Keratinocyte (primary cell): ENCODE measurements around the gene ZBTB44. TPM values are rescaled to one million over a fixed set of nuclear protein-coding genes. Genes with fewer than 3 reads are reported as not detected.

Source experiments
- DNase-seq: peaks from one replicate; pipeline ENCODE4 v3.0.0-alpha.2; 2011; ENCODE audit warnings: low read depth, missing footprints, low spot score
- FAIRE-seq: peaks from 2 replicates; lab custom pipeline; 2011; peaks lifted over from hg19 to GRCh38; lab: Jason Lieb, UNC
- H2AFZ ChIP-seq: 2 replicates; pipeline ENCODE4 v1.6.0; 2012; ENCODE audit warnings: low read length, control low read depth, inconsistent platforms; ENCODE audit not compliant: control insufficient read depth
- H3K27ac ChIP-seq: 2 replicates; pipeline ENCODE4 v1.5.1; 2011; ENCODE audit warnings: low read length; ENCODE audit not compliant: control insufficient read depth, insufficient read depth
- H3K27me3 ChIP-seq: 3 replicates; pipeline ENCODE4 v1.6.0; 2011; ENCODE audit warnings: low read length; ENCODE audit not compliant: control insufficient read depth, insufficient read depth; ENCODE audit errors: extremely low read depth
- H3K36me3 ChIP-seq, 2 experiments: 2 replicates in 1 of 2; 3 replicates in 1 of 2; pipeline ENCODE4 v1.5.1; 2011; ENCODE audit warnings: low read length in 2 of 2, mild to moderate bottlenecking in 1 of 2; ENCODE audit not compliant: control insufficient read depth in 2 of 2, insufficient read depth in 2 of 2; ENCODE audit errors: extremely low read depth in 1 of 2
- H3K4me1 ChIP-seq: 3 replicates; pipeline ENCODE4 v1.5.1; 2011; ENCODE audit warnings: low read length; ENCODE audit not compliant: control insufficient read depth, insufficient read depth; ENCODE audit errors: extremely low read depth
- H3K4me2 ChIP-seq: 3 replicates; pipeline ENCODE4 v1.6.0; 2011; ENCODE audit warnings: low read depth, low read length; ENCODE audit not compliant: control insufficient read depth, insufficient read depth; ENCODE audit errors: extremely low read depth
- H3K4me3 ChIP-seq, 3 experiments: fragments of 200-600 bp in 1 of 3; sonication (generic) in 1 of 3; 2 replicates in 2 of 3; 3 replicates in 1 of 3; pipeline ENCODE4 v1.5.1; 2011 to 2016; ENCODE audit warnings: low read length in 3 of 3, mild to moderate bottlenecking in 3 of 3, control low read depth in 2 of 3, inconsistent platforms in 1 of 3, low read depth in 1 of 3, mixed read lengths in 1 of 3, mixed run types in 1 of 3, moderate library complexity in 1 of 3; ENCODE audit not compliant: control insufficient read depth in 2 of 3, insufficient read depth in 2 of 3; ENCODE audit errors: extremely low read depth in 1 of 3
- H3K79me2 ChIP-seq: 2 replicates; pipeline ENCODE4 v1.6.0; 2012; ENCODE audit warnings: low read length; ENCODE audit not compliant: control insufficient read depth, insufficient read depth
- H3K9ac ChIP-seq: 3 replicates; pipeline ENCODE4 v1.6.0; 2011; ENCODE audit warnings: low read length; ENCODE audit not compliant: control insufficient read depth, insufficient read depth; ENCODE audit errors: extremely low read depth
- H3K9me1 ChIP-seq: 3 replicates; pipeline ENCODE4 v1.6.0; 2011; ENCODE audit warnings: low read length; ENCODE audit not compliant: control insufficient read depth, insufficient read depth; ENCODE audit errors: extremely low read depth
- H3K9me3 ChIP-seq: 2 replicates; pipeline ENCODE4 v1.5.1; 2012; ENCODE audit warnings: low read depth, low read length; ENCODE audit not compliant: control insufficient read depth
- H4K20me1 ChIP-seq: 3 replicates; pipeline ENCODE4 v1.6.0; 2011; ENCODE audit warnings: low read length; ENCODE audit not compliant: control insufficient read depth, insufficient read depth; ENCODE audit errors: extremely low read depth
- EZH2 ChIP-seq: IDR thresholded peaks from one replicate; pipeline ENCODE4 v1.6.1; 2012; ENCODE audit warnings: inconsistent platforms, mild to moderate bottlenecking, low read length, moderate library complexity
- dilution Hi-C: fragments of 300-500 bp; cut with MboI; formaldehyde crosslinking; loops from one replicate; pipeline ENCODE4 v1.7.0; 2020; ENCODE audit warnings: low sequenced_read_pairs; ENCODE audit not compliant: extremely low pct_ligation_motif_present
- polyA plus RNA-seq, 5 experiments: library from polyadenylated mRNA; depleted of rRNA in 3 of 5; stranded (reverse) in 3 of 5; stranded (forward) in 1 of 5; unstranded in 1 of 5; fragments of >200 nt; gene quantifications; 1 replicate in 1 of 5; 2 replicates in 3 of 5; 3 replicates in 1 of 5; pipeline versions ENCODE4 v1.2.1 to v1.2.3, GENCODE V29; 2011 to 2012; ENCODE audit warnings: missing spikeins in 2 of 5, low read depth in 1 of 5, low replicate concordance in 1 of 5
- TF ChIP-seq, protein P1 (sequence below), 3 experiments: IDR thresholded peaks in 1 of 3; conservative IDR thresholded peaks in 1 of 3; optimal IDR thresholded peaks in 1 of 3; 2 replicates in 2 of 3; 3 replicates in 1 of 3; pipeline versions ENCODE3 to v1.5.1; 2011; ENCODE audit warnings: low read length in 3 of 3, mild to moderate bottlenecking in 3 of 3, moderate library complexity in 2 of 3, control low read depth in 1 of 3, inconsistent platforms in 1 of 3; ENCODE audit not compliant: insufficient read depth in 2 of 3; ENCODE audit errors: extremely low read depth in 1 of 3

The ZBTB44 gene
- polyA plus RNA-seq, 1 donor (not counting 4 experiments of a cell fraction or from before 2014, with no cell fraction given) = 16.8 TPM

- Histone ChIP-seq H3K4me2 (no peak overlapping the region), H3K4me3 (no peak overlapping the region), H3K27ac (no peak overlapping the region), H3K79me2 (no peaks in the 10 kb centered on the region), H3K9ac (no peak overlapping the region), H3K4me1 (peaks cover 2% of the 10 kb centered on the region), H4K20me1 (no peaks in the 10 kb centered on the region), H3K27me3 (no peaks in the 10 kb centered on the region), H2AFZ (no peak overlapping the region), H3K36me3 (peaks cover 31 to 46% of the 10 kb centered on the region in 2 experiments), H3K9me1 (no peaks in the 10 kb centered on the region), H3K9me3 (no peaks in the 10 kb centered on the region)
- FAIRE-seq (no peak), DNase-seq (no peak)
- no peak for TF ChIP-seq EZH2
- dilution Hi-C loops = no loop called here
These were observed 114.9 kb downstream of the ZBTB44 start for GRCh38 chr11:130199792-130200191.

DNA sequence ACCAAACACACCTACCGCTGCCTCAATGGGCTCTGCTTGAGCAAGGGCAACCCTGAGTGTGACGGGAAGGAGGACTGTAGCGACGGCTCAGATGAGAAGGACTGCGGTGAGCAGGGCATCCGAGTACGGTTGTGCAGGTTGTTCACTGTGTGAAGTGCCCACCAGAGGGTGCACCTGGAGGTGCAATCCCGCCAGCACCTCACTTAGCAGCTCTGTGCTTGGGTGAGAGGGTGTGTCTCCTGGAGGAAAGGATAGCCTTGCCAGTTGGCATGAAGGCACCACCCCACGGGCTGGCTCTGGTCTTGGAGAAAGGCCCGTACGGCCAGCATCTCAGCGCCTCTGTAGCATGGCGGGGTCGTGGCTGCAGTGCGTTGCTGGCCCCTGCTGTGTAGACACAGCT is 115.8 kb downstream of the ZBTB44 start:
- no peak overlapping the region for H3K27ac ChIP-seq
- H4K20me1 ChIP-seq = no peaks in the 10 kb centered on the region
- no peak overlapping the region for H3K4me3 ChIP-seq
- no peak overlapping the region for H2AFZ ChIP-seq
- TF ChIP-seq, protein P1, sequence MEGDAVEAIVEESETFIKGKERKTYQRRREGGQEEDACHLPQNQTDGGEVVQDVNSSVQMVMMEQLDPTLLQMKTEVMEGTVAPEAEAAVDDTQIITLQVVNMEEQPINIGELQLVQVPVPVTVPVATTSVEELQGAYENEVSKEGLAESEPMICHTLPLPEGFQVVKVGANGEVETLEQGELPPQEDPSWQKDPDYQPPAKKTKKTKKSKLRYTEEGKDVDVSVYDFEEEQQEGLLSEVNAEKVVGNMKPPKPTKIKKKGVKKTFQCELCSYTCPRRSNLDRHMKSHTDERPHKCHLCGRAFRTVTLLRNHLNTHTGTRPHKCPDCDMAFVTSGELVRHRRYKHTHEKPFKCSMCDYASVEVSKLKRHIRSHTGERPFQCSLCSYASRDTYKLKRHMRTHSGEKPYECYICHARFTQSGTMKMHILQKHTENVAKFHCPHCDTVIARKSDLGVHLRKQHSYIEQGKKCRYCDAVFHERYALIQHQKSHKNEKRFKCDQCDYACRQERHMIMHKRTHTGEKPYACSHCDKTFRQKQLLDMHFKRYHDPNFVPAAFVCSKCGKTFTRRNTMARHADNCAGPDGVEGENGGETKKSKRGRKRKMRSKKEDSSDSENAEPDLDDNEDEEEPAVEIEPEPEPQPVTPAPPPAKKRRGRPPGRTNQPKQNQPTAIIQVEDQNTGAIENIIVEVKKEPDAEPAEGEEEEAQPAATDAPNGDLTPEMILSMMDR (optimal IDR thresholded peaks at IDR 0.05 in 1 of 3, IDR thresholded peaks at IDR 0.05 in 1 of 3, conservative IDR thresholded peaks at IDR 0.05 in 1 of 3; ENCODE audit: extremely low read depth in 1 of 3, insufficient read depth in 2 of 3, low read length in 3 of 3) = peak in 1 of 3 experiments; percentile 26
- TF ChIP-seq EZH2 = no peak
- no peaks in the 10 kb centered on the region for H3K9me1 ChIP-seq
- no peak overlapping the region for H3K9ac ChIP-seq
- no peak for DNase-seq
- H3K79me2 ChIP-seq = no peaks in the 10 kb centered on the region
- dilution Hi-C loops = no loop called here
- no peak overlapping the region for H3K4me2 ChIP-seq
- H3K36me3 ChIP-seq = peaks cover 34 to 48% of the 10 kb centered on the region in 2 experiments
- no peaks in the 10 kb centered on the region for H3K9me3 ChIP-seq
- H3K4me1 ChIP-seq = peaks cover 2% of the 10 kb centered on the region
- no peak for FAIRE-seq
- H3K27me3 ChIP-seq = no peaks in the 10 kb centered on the region

- no peaks in the 10 kb centered on the region for H3K9me1 ChIP-seq
- FAIRE-seq = no peak
These were observed 116.4 kb downstream of the ZBTB44 start for GRCh38 chr11:130198292-130198691.

More at GRCh38 chr11:130198292-130198691, 116.4 kb downstream of the ZBTB44 start:
- H3K4me1 ChIP-seq = peaks cover 2% of the 10 kb centered on the region
- no peak overlapping the region for H3K27ac ChIP-seq
- DNase-seq = no peak
- peaks cover 30 to 47% of the 10 kb centered on the region in 2 experiments for H3K36me3 ChIP-seq
- H2AFZ ChIP-seq = no peak overlapping the region
- no peak overlapping the region for H3K9ac ChIP-seq
- dilution Hi-C loops = no loop called here
- H3K79me2 ChIP-seq = no peaks in the 10 kb centered on the region
- TF ChIP-seq, protein P1 (optimal IDR thresholded peaks at IDR 0.05 in 1 of 3, IDR thresholded peaks at IDR 0.05 in 1 of 3, conservative IDR thresholded peaks at IDR 0.05 in 1 of 3; ENCODE audit: extremely low read depth in 1 of 3, insufficient read depth in 2 of 3, low read length in 3 of 3) = no peak
- no peak for TF ChIP-seq EZH2
- H3K27me3 ChIP-seq = no peaks in the 10 kb centered on the region
- H3K4me3 ChIP-seq = no peak overlapping the region
- H4K20me1 ChIP-seq = no peaks in the 10 kb centered on the region
- no peaks in the 10 kb centered on the region for H3K9me3 ChIP-seq
- H3K4me2 ChIP-seq = no peak overlapping the region
